ENCODE data around the gene RBM26.

- TF ChIP-seq CTCF (IDR thresholded peaks at IDR 0.05) (no peak), POLR2A (IDR thresholded peaks at IDR 0.05) (no peak)
Observed at GRCh38 chr13:79417741-79418140, 11.7 kb upstream of the RBM26 start.
